Measurements from ENCODE around the gene KCNMB1. TPM values are rescaled to one million over a fixed set of nuclear protein-coding genes. Genes with fewer than 3 reads are reported as not detected.

Gene KCNMB1
- total and polyA plus RNA-seq, 2 donors (not counting 1 experiment from before 2014, with no cell fraction given) = not detected

GRCh38 chr5:170383227-170383626 is 5.9 kb downstream of the KCNMB1 start:
- DNase-seq (ENCODE audit: low read depth in 2 of 2) = no peak
- H3K9ac ChIP-seq (ENCODE audit: insufficient read depth, low read length) = no peak overlapping the region
- H3K4me3 ChIP-seq (replicated peaks in 1 of 4; ENCODE audit: control extremely low read depth in 1 of 4, insufficient read depth in 1 of 4, low read depth in 3 of 4, low read length in 4 of 4) = no peak overlapping the region
- no peaks in the 10 kb centered on the region for H3K36me3 ChIP-seq (ENCODE audit: control insufficient read depth, insufficient read depth, low read length)
- H3K4me2 ChIP-seq (ENCODE audit: extremely low read depth, insufficient read depth, low read length) = no peak overlapping the region
- no peaks in the 10 kb centered on the region for H4K20me1 ChIP-seq (ENCODE audit: control insufficient read depth, extremely low read depth, insufficient read depth, low read length)
- no peak overlapping the region for H3K27ac ChIP-seq (ENCODE audit: insufficient read depth, low read length)
- no peaks in the 10 kb centered on the region for H3K9me3 ChIP-seq (ENCODE audit: control insufficient read depth, insufficient read depth, low read depth, low read length)
- TF ChIP-seq EZH2 (IDR thresholded peaks at IDR 0.05; ENCODE audit: low read length, missing control alignments) = no peak
- TF ChIP-seq, protein P1, sequence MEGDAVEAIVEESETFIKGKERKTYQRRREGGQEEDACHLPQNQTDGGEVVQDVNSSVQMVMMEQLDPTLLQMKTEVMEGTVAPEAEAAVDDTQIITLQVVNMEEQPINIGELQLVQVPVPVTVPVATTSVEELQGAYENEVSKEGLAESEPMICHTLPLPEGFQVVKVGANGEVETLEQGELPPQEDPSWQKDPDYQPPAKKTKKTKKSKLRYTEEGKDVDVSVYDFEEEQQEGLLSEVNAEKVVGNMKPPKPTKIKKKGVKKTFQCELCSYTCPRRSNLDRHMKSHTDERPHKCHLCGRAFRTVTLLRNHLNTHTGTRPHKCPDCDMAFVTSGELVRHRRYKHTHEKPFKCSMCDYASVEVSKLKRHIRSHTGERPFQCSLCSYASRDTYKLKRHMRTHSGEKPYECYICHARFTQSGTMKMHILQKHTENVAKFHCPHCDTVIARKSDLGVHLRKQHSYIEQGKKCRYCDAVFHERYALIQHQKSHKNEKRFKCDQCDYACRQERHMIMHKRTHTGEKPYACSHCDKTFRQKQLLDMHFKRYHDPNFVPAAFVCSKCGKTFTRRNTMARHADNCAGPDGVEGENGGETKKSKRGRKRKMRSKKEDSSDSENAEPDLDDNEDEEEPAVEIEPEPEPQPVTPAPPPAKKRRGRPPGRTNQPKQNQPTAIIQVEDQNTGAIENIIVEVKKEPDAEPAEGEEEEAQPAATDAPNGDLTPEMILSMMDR (conservative IDR thresholded peaks at IDR 0.05 in 1 of 2, IDR thresholded peaks at IDR 0.05 in 1 of 2; ENCODE audit: low read depth in 1 of 2, low read length in 2 of 2) = no peak
- H3K27me3 ChIP-seq (ENCODE audit: control insufficient read depth, insufficient read depth, low read length) = no peaks in the 10 kb centered on the region
- H3K4me1 ChIP-seq (ENCODE audit: control insufficient read depth, extremely low read depth, insufficient read depth, low read length) = no peaks in the 10 kb centered on the region
- H2AFZ ChIP-seq (ENCODE audit: low read length) = no peak overlapping the region
- no peaks in the 10 kb centered on the region for H3K79me2 ChIP-seq (ENCODE audit: control insufficient read depth, insufficient read depth, low read length)

- Histone ChIP-seq H3K4me1 (ENCODE audit: control insufficient read depth, extremely low read depth, insufficient read depth, low read length) (no peaks in the 10 kb centered on the region), H3K4me3 (replicated peaks in 1 of 4; ENCODE audit: control extremely low read depth in 1 of 4, insufficient read depth in 1 of 4, low read depth in 3 of 4, low read length in 4 of 4) (no peak overlapping the region), H3K27me3 (ENCODE audit: control insufficient read depth, insufficient read depth, low read length) (no peaks in the 10 kb centered on the region), H3K36me3 (ENCODE audit: control insufficient read depth, insufficient read depth, low read length) (no peaks in the 10 kb centered on the region), H3K9ac (ENCODE audit: insufficient read depth, low read length) (no peak overlapping the region), H2AFZ (ENCODE audit: low read length) (no peak overlapping the region), H3K27ac (ENCODE audit: insufficient read depth, low read length) (no peak overlapping the region), H3K9me3 (ENCODE audit: control insufficient read depth, insufficient read depth, low read depth, low read length) (no peaks in the 10 kb centered on the region), H3K79me2 (ENCODE audit: control insufficient read depth, insufficient read depth, low read length) (no peaks in the 10 kb centered on the region), H4K20me1 (ENCODE audit: control insufficient read depth, extremely low read depth, insufficient read depth, low read length) (no peaks in the 10 kb centered on the region), H3K4me2 (ENCODE audit: extremely low read depth, insufficient read depth, low read length) (no peak overlapping the region)
- TF ChIP-seq, protein P1 (conservative IDR thresholded peaks at IDR 0.05 in 1 of 2, IDR thresholded peaks at IDR 0.05 in 1 of 2; ENCODE audit: low read depth in 1 of 2, low read length in 2 of 2) = no peak
- TF ChIP-seq EZH2 (IDR thresholded peaks at IDR 0.05; ENCODE audit: low read length, missing control alignments) = no peak
- no peak for DNase-seq (ENCODE audit: low read depth in 2 of 2)
Observed at GRCh38 chr5:170382790-170383189, 6.4 kb downstream of the KCNMB1 start.

GRCh38 chr5:170380361-170380951 is 8.7 kb downstream of the KCNMB1 start:
- TF ChIP-seq EZH2 (IDR thresholded peaks at IDR 0.05; ENCODE audit: low read length, missing control alignments) = no peak
- TF ChIP-seq, protein P1 (conservative IDR thresholded peaks at IDR 0.05 in 1 of 2, IDR thresholded peaks at IDR 0.05 in 1 of 2; ENCODE audit: low read depth in 1 of 2, low read length in 2 of 2) = no peak

More at GRCh38 chr5:170380361-170380951, 8.7 kb downstream of the KCNMB1 start:
- no peak overlapping the region for H3K4me3 ChIP-seq (replicated peaks in 1 of 4; ENCODE audit: control extremely low read depth in 1 of 4, insufficient read depth in 1 of 4, low read depth in 3 of 4, low read length in 4 of 4)
- no peak overlapping the region for H3K9ac ChIP-seq (ENCODE audit: insufficient read depth, low read length)
- H3K9me3 ChIP-seq (ENCODE audit: control insufficient read depth, insufficient read depth, low read depth, low read length) = no peaks in the 10 kb centered on the region
- H3K27me3 ChIP-seq (ENCODE audit: control insufficient read depth, insufficient read depth, low read length) = no peaks in the 10 kb centered on the region
- H2AFZ ChIP-seq (ENCODE audit: low read length) = no peak overlapping the region
- H3K79me2 ChIP-seq (ENCODE audit: control insufficient read depth, insufficient read depth, low read length) = no peaks in the 10 kb centered on the region
- no peak overlapping the region for H3K4me2 ChIP-seq (ENCODE audit: extremely low read depth, insufficient read depth, low read length)
- H3K27ac ChIP-seq (ENCODE audit: insufficient read depth, low read length) = no peak overlapping the region
- no peak for DNase-seq (ENCODE audit: low read depth in 2 of 2)
- H3K36me3 ChIP-seq (ENCODE audit: control insufficient read depth, insufficient read depth, low read length) = no peaks in the 10 kb centered on the region
- H3K4me1 ChIP-seq (ENCODE audit: control insufficient read depth, extremely low read depth, insufficient read depth, low read length) = no peaks in the 10 kb centered on the region
- H4K20me1 ChIP-seq (ENCODE audit: control insufficient read depth, extremely low read depth, insufficient read depth, low read length) = no peaks in the 10 kb centered on the region
